Spleen (tissue), 11 donors: ENCODE measurements around the gene TEPSIN. TPM values are rescaled to one million over a fixed set of nuclear protein-coding genes. Genes with fewer than 3 reads are reported as not detected.
"Not testable (repeated sequence)": the region's sequence is repeated elsewhere in the genome, so short reads cannot be mapped to it uniquely, and the experiment has no call there.

Experiments
- DNase-seq: peaks from one replicate; pipeline ENCODE4 v3.0.0-alpha.2; 2020
- H3K27ac ChIP-seq, 8 donors: fragments of 200-600 bp; sonication (generic) in 7 of 8; 1 replicate in 4 of 8; 2 replicates in 4 of 8; pipeline versions ENCODE4 v1.5.0 to v1.8.0; 2016 to 2021; ENCODE audit warnings: inconsistent platforms in 4 of 8, mild to moderate bottlenecking in 4 of 8, moderate library complexity in 1 of 8
- H3K27me3 ChIP-seq, 7 donors: fragments of 200-600 bp; sonication (generic) in 6 of 7; replicated peaks in 1 of 7; 1 replicate in 4 of 7; 2 replicates in 3 of 7; pipeline versions ENCODE4 v1.5.0 to v1.8.0; 2016 to 2021; ENCODE audit warnings: inconsistent platforms in 3 of 7, mild to moderate bottlenecking in 1 of 7
- H3K36me3 ChIP-seq, 6 donors: fragments of 200-600 bp; sonication (generic) in 5 of 6; 1 replicate in 4 of 6; 2 replicates in 2 of 6; pipeline versions ENCODE4 v1.5.0 to v1.8.0; 2016 to 2021; ENCODE audit warnings: inconsistent platforms in 2 of 6
- H3K4me1 ChIP-seq, 6 donors: fragments of 200-600 bp; sonication (generic) in 5 of 6; 1 replicate in 3 of 6; 2 replicates in 3 of 6; pipeline versions ENCODE4 v1.5.0 to v1.8.0; 2016 to 2021; ENCODE audit warnings: inconsistent platforms in 3 of 6
- H3K4me3 ChIP-seq, 8 donors: fragments of 200-600 bp; sonication (generic) in 7 of 8; 1 replicate in 4 of 8; 2 replicates in 4 of 8; pipeline versions ENCODE4 v1.5.0 to v1.8.0; 2016 to 2021; ENCODE audit warnings: inconsistent platforms in 4 of 8, mild to moderate bottlenecking in 4 of 8, moderate library complexity in 2 of 8
- H3K9me3 ChIP-seq, 8 donors: fragments of 200-600 bp; sonication (generic) in 7 of 8; 1 replicate in 4 of 8; 2 replicates in 4 of 8; pipeline versions ENCODE4 v1.5.0 to v1.8.0; 2016 to 2021; ENCODE audit warnings: inconsistent platforms in 4 of 8
- CTCF ChIP-seq, 11 experiments: fragments of 200-600 bp in 7 of 11; fragments of 450-650 bp in 4 of 11; sonication (generic) in 4 of 11; IDR thresholded peaks in 8 of 11; conservative IDR thresholded peaks in 3 of 11; 1 replicate in 7 of 11; 2 replicates in 4 of 11; pipeline versions ENCODE4 v1.4.0 to v1.8.0; 2016 to 2021; ENCODE audit warnings: antibody characterized with exemption in 11 of 11, inconsistent platforms in 4 of 11, mild to moderate bottlenecking in 1 of 11
- POLR2A ChIP-seq, 3 donors: fragments of 450-650 bp; IDR thresholded peaks; one replicate each; pipeline ENCODE4 v1.5.1; 2017; ENCODE audit warnings: antibody characterized with exemption in 3 of 3, mild to moderate bottlenecking in 1 of 3
- POLR2AphosphoS5 ChIP-seq, 3 donors: sonication (generic); formaldehyde crosslinking; IDR thresholded peaks; one replicate each; pipeline ENCODE4 v1.5.1; 2017; ENCODE audit warnings: antibody characterized with exemption in 3 of 3
- WGBS, 5 donors: extraction: QIAGEN DNeasy Blood & Tissue Kit in 3 of 5; methylation state at CpG; one replicate each; pipeline versions ENCODE4 v1.1.5 to v1.1.7; 2013 to 2018; 5-methylcytosine and 5-hydroxymethylcytosine counted together
- intact Hi-C: fragments of 100-400 bp; cut with DNase I; formaldehyde crosslinking; loops from one replicate; pipeline ENCODE4 v1.15.0; 2023; ENCODE audit warnings: low total_unique reads
- polyA plus RNA-seq, 3 donors: library from polyadenylated mRNA; stranded (reverse); fragments of 200-250 nt; gene quantifications; one replicate each; pipeline ENCODE4 v1.2.1, GENCODE V29; 2013
- total RNA-seq, 7 donors: library from RNA; depleted of rRNA in 3 of 7; stranded (reverse); fragments of >200 nt in 3 of 7; fragmentation: NEBNext Ultra II Directional in 4 of 7; extraction: Animal tissue kit (Norgen Biotek cat#: 25700) in 4 of 7; gene quantifications; one replicate each; pipeline versions ENCODE4 v1.1.0 to v1.2.1, GENCODE V29; 2016 to 2021
- donor health status: healthy with polysubstance abuse.
- donor health status: DM: no; HTN: no; CAD: no; lungs with moderate emphysema.
- donor health status: DM: no; HTN: no; CAD: no.
- donor health status: Bipolar disorder and iron deficiency.
- donor health status: healthy.
- donor health status: DM: no; HTN: no; CAD: no.
- donor health status: DM: yes; HTN: yes; CAD: no.

TEPSIN gene
- total and polyA plus RNA-seq, 10 donors = 36.9 to 88.8 (median 72.3) TPM

GRCh38 chr17:81228834-81229665 is 9.8 kb downstream of the TEPSIN start:
- intact Hi-C loops = no loop called here
- DNase-seq = no peak
- TF ChIP-seq POLR2A (IDR thresholded peaks at IDR 0.05) (no peak), CTCF (IDR thresholded peaks at IDR 0.05 in 8 of 11, conservative IDR thresholded peaks at IDR 0.05 in 3 of 11) (no peak), POLR2AphosphoS5 (IDR thresholded peaks at IDR 0.05) (no peak)
- Histone ChIP-seq H3K27ac (peak overlapping the region; percentile 32 to 79 (median 66)), H3K36me3 (peaks cover 0 to 58% (median 48%) of the 10 kb centered on the region in 6 donors), H3K4me1 (peaks cover 0 to 37% (median 21%) of the 10 kb centered on the region in 6 donors), H3K4me3 (no peak overlapping the region), H3K9me3 (no peaks in the 10 kb centered on the region), H3K27me3 (no peaks in the 10 kb centered on the region)
- 82 to 92% (median 83%) methylated on average over 21 to 32 of the region's 32 CpGs for WGBS, 5 donors

- Histone ChIP-seq H3K36me3 (peaks cover 0 to 52% (median 42%) of the 10 kb centered on the region in 6 donors), H3K9me3 (no peaks in the 10 kb centered on the region), H3K4me1 (peaks cover 0 to 43% (median 26%) of the 10 kb centered on the region in 6 donors), H3K27ac (peak overlapping the region; percentile 32 to 79 (median 66)), H3K27me3 (no peaks in the 10 kb centered on the region), H3K4me3 (no peak overlapping the region)
- intact Hi-C loops = no loop called here
- no peak for DNase-seq
- 49 to 70% (median 58%) methylated on average over 8 to 9 of the region's 9 CpGs for WGBS, 5 donors
- no peak for TF ChIP-seq CTCF (IDR thresholded peaks at IDR 0.05 in 8 of 11, conservative IDR thresholded peaks at IDR 0.05 in 3 of 11)
- peak; percentile 19 to 53 (median 46) for TF ChIP-seq POLR2AphosphoS5 (IDR thresholded peaks at IDR 0.05)
These were observed 10.4 kb downstream of the TEPSIN start for GRCh38 chr17:81228420-81228819.

- DNase-seq, intact Hi-C loops, H3K4me3 ChIP-seq, H3K27me3 ChIP-seq, H3K9me3 ChIP-seq: not testable (repeated sequence)
- 27 to 48% (median 32%) methylated on average over 2 of the region's 2 CpGs for WGBS, 5 donors
- Histone ChIP-seq H3K36me3 (peaks cover 0 to 44% (median 34%) of the 10 kb centered on the region in 6 donors), H3K4me1 (peaks cover 0 to 48% (median 30%) of the 10 kb centered on the region in 6 donors), H3K27ac (peak overlapping the region; percentile 30 to 79 (median 66))
These were observed 11.2 kb downstream of the TEPSIN start for GRCh38 chr17:81227630-81228029.

GRCh38 chr17:81223762-81224130 is 15.1 kb downstream of the TEPSIN start:
- Histone ChIP-seq H3K4me3 (peak overlapping the region in 6 of 8 donors; percentile 38 to 86 (median 82)), H3K27ac (peak overlapping the region in 7 of 8 donors; percentile 53 to 81 (median 69)), H3K36me3 (peaks cover 0 to 19% (median 3%) of the 10 kb centered on the region in 6 donors), H3K27me3 (no peaks in the 10 kb centered on the region), H3K9me3 (no peaks in the 10 kb centered on the region), H3K4me1 (peaks cover 8 to 48% (median 38%) of the 10 kb centered on the region in 6 donors)
- TF ChIP-seq CTCF (IDR thresholded peaks at IDR 0.05 in 8 of 11, conservative IDR thresholded peaks at IDR 0.05 in 3 of 11) (no peak), POLR2AphosphoS5 (IDR thresholded peaks at IDR 0.05) (no peak), POLR2A (IDR thresholded peaks at IDR 0.05) (no peak)
- no peak for DNase-seq
- 8 to 25% (median 16%) methylated on average over 11 of the region's 11 CpGs for WGBS, 5 donors
- intact Hi-C loops = no loop called here
